ENCODE measurements around the gene RNF121.
"Not testable (repeated sequence)": the region's sequence is repeated elsewhere in the genome, so short reads cannot be mapped to it uniquely, and the experiment has no call there.

RNF121 gene

DNA sequence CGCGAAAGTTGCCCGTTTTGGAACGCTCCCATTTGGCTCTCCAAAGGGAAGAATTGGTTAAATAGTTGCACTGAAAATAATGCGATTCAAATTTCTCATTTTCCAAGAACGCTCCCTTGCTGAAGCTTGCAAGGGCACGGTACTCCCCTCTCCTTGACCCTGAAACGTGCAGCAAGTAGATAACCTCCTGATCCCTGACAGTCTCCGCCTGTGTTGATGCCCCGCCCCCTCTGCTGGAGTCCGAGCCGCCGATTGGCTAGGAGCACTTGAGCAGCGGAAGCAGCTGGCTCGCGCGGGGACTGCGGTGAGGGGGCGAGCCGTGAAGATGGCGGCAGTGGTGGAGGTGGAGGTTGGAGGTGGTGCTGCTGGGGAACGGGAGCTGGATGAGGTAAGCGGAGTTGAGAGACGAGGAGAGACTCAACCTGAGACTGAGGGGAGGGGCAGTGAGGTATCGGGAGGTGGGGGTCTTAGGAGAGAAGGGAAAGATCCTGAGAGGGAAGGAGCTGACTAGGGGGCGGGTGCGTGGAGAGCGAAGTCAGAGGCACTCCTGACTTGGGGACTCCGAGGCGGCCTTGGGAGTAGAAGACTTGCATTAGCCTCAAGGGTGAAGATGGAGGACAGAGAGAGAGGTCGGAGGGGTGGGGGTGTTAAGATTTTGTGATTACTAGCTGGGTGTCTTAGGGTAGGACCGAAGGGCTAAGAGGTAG, at the start of gene RNF121:
Gene RNF121, plus strand, starts transcription at position 310 of the 707 bp plus-strand sequence. Its CDS starts 16 bp downstream, at position 326.
- DNase-seq (ENCODE audit: low read depth) = peak; percentile 95

DNA sequence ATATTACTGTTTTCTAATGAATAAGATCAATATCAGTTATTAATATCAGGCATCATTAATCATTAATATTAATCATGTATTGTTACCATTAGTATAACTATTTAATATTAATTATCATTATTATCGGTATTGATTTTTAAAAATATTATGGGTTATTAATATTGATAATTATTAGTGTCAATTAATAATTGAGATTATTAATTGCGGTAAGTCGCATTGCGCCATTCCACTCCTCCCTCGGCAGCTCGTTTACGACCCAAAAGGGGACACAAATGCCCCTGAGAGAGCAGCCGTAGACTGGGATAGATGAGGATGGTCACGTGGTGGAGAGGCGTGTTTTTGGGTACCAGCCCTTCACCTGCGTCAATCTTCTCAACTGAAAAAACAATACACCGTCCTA, 43.0 kb upstream of the RNF121 start:
- DNase-seq (ENCODE audit: low read depth) = not testable (repeated sequence)

DNA sequence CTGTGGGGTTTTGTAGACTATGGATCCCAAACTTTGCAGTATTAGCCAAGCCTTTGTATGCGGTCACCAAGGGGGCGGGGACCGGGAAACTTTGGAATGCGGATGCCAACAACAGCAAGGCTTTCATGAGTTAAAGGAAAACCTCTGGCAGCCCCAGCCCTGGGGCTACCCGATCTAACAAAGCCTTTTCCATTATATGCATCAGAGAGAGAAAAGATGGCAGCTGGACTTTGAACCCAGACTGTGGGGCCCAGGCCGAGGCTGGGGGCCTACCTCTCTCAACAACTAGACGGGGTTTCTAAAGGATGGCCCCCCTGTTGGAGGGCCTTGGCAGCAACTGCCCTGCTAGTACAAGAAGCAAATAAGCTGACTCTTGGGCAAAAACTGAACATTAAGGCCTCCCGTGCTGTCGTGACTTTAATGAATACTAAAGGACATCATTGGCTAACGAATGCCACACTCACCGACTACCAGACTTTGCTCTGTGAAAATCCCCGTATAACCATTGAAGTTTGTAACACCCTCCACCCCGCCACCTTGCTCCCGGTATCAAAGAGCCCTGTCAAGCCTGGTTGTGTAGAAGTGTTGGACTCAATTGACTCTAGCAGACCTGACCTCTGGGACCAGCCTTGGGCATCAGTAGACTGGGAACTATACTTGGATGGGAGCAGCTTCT, 40.4 kb upstream of the RNF121 start:
- DNase-seq (ENCODE audit: low read depth) = not testable (repeated sequence)

DNA sequence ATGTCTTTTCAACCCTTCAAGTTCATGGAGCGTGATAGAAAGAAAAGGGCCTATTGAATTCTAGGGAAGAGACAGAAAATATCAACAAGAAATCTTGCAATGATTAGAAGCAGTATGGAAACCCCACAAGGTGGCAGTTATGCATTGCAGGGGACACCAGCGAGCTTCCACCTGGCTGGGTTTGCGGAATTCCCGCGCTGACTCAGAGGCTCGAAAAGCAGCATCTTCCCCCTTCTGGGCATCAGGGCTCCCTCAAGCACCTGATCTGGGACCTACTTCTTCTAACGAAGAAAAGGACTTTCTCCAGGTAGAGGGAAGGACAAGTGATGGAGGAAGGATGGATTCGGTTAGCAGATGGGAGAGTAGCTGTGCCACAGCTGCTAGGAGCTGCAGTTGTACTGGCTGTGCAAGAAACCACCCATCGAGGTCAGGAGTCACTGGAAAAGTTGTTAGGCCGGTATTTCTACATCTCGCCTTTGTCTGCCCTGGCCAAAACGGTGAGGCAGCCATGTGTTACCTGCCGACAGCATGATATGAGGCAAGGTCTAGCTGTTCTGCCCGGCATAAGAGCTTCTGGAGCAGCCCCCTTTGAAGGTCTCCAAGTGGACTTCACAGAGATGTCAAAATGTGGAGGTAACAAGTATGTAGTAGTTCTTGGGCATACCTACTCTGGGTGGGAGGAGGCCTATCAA, 39.5 kb upstream of the RNF121 start:
- not testable (repeated sequence) for DNase-seq (ENCODE audit: low read depth)

DNA sequence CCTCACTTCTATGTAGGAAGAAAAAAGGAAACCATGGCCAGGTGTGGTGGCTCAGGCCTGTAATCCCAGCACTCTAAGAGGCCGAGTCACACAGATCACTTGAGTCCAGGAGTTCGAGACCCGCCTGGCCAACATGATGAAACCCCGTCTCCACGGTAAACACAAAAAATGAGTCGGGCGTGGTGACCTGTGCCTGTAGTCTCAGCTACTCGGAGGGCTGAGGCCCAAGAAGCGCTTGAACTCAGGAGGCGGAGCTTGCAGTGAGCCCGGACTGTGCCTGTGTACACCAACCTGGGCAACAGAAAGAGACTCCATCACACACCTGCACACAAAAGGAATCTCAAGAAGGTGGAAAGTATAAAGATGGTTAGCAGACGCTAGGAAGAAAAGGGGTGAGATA, 32.9 kb upstream of the RNF121 start:
- DNase-seq (ENCODE audit: low read depth) = no peak

DNA sequence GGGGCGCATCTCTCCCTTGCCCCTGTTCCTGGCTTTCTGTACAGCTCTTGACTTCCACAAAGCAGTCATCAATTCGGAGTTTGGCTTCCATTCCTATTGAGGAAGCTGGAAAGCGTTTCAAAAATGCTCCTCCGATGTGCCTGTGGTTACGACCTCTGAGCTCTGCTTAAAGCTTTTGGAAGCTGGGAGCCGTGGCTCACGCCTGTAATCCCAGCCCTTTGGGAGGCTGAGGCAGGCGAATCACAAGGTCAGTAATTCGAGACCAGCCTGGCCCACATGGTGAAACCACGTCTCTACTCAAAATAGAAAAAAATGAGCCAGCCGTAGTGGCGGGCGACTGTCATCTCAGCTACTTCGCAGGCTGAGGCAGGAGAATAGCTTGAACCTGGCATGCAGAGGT, 27.7 kb upstream of the RNF121 start:
- not testable (repeated sequence) for DNase-seq (ENCODE audit: low read depth)

DNA sequence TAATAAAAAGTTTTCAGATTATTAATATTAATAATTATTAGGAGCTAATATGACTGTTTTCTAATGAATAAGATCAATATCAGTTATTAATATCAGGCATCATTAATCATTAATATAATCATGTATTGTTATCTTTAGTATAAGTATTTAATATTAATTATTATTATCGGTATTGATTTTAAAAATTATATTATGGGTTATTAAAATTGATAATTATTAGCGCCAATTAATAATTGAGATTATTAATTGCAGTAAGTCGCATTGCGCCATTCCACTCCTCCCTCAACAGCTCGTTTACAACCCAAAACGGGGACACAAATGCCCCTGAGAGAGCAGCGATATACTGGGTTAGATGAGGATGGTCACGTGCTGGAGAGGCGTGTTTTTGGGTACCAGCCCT, 20.6 kb upstream of the RNF121 start:
- DNase-seq (ENCODE audit: low read depth) = no peak

DNA sequence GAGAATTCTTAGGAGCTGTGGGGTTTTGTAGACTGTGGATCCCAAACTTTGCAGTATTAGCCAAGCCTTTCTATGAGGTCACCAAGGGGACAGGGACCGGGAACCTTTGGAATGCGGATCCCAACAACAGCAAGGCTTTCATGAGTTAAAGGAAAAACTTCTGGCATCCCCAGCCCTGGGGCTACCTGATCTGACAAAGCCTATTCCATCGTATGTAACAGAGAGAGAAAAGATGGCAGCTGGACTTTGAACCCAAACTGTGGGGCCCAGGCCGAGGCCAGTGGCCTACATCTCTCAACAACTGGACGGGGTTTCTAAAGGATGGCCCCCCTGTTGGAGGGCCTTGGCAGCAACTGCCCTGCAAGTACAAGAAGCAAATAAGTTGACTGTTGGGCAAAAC, 18.1 kb upstream of the RNF121 start:
- DNase-seq (ENCODE audit: low read depth) = not testable (repeated sequence)

DNA sequence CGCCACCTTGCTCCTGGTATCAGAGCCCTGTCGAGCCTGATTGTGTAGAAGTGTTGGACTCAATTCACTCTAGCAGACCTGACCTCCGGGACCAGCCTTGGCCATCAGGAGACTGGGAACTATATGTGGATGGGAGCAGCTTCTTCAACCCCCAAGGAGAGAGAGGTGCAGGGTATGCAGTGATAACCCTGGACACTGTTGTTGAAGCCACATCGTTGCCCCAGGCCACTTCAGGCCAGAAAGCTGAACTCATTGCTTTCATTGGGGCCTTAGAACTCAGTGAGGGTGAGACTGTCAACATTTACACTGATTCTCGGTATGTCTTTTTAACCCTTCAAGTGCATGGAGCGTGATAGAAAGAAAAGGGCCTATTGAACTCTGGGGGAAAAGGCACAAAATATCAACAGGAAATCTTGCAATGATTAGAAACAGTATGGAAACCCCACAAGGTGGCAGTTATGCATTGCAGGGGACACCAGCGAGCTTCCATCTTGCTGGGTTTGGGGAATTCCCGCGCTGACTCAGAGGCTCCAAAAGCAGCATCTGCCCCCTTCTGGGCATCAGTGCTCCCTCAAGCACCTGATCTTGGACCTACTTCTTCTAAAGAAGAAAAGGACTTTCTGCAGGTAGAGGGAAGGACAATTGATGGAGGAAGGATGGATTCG, 17.4 kb upstream of the RNF121 start:
- DNase-seq (ENCODE audit: low read depth) = not testable (repeated sequence)

DNA sequence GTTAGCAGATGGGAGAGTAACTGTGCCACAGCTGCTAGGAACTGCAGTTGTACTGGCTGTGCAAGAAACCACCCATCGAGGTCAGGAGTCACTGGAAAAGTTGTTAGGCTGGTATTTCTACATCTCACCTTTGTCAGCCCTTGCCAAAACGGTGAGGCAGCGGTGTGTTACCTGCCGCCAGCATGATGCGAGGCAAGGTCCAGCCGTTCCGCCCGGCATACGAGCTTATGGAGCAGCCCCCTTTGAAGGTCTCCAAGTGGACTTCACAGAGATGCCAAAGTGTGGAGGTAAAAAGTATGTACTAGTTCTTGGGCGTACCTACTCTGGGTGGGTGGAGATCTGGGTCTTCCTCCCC, 16.9 kb upstream of the RNF121 start:
- DNase-seq (ENCODE audit: low read depth) = not testable (repeated sequence)

DNA sequence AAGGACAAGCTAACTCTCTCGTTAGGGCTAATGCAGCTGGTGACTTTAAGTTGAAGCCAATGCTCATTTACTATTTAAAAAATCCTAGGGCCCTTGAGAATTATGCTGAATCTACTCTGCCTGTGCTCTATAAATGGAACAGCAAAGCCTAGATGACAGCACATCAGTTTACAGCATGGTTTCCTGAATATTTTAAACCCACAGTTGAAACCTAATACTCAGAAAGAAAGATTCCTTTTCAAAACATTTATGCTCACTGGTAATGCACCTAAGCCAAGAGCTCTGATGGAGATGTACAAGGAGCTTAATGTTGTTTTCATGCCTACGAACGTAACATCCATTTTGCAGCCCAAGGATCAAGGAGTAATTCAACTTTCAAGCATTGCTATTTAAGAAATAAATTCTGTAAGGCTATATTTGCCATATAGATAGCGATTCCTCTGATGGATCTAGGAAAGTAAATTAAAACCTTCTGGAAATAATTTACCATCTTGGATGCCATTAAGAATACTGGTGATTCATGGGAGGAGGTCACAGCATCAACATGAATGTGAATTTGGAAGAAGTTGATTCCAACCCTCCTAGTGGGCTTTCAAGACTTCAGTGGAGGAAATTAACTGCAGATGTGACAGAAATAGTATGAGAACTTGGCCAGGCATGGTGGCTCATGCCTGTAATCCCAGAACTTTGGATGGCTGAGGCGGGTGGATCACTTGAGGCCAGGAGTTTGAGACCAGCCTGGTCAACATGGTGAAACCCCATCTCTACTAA, 14.9 kb upstream of the RNF121 start:
- no peak for DNase-seq (ENCODE audit: low read depth)

DNA sequence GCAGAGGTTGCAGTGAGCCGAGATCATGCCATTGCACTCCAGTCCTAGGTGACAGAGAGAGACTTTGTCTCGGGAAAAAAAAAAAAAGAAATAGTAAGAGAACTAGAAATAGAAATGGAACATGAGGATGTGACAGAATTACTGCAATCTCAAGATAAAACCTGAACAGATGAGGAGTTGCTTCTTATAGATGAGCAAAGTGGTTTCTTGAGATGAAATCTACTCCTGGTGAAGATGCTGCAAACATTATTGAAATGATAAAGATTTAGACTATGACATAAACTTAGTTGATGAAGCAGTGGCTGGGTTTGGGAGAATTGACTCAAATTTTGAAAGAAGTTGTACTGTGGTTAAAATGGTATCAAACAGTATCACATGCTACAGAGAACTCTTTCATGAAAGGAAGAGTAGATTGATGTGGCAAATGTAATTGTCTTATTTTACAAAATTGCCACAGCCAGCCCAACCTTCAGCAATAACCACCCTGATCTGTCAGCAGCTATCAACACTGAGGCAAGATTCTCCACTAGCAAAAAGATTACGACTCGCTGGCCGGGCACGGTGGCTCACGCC, 14.1 kb upstream of the RNF121 start:
- DNase-seq (ENCODE audit: low read depth) = no peak

DNA sequence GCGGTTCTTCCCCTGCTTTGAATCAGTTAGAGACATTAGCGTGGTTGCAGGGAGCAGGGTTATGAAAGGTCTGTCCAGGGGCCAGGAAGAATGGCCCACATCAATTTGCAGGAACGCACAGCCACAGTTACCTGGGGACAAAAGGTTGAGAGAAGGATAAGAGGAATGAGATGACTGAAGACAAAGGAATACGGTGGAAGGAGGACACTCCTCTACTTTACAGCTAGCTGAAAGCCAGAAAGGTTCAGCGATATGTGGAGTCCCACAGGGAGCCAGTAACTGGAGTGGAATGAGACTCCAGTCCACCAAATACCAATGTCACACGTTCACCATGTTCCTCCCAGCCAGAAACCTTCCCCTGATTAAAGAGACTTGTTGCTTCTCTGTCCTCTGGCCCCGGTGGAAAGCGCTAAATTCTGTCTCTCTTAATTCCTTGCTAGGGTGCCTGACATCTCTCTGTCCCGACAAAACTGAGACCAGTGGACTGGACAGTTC, 11.2 kb upstream of the RNF121 start:
- no peak for DNase-seq (ENCODE audit: low read depth)

DNA sequence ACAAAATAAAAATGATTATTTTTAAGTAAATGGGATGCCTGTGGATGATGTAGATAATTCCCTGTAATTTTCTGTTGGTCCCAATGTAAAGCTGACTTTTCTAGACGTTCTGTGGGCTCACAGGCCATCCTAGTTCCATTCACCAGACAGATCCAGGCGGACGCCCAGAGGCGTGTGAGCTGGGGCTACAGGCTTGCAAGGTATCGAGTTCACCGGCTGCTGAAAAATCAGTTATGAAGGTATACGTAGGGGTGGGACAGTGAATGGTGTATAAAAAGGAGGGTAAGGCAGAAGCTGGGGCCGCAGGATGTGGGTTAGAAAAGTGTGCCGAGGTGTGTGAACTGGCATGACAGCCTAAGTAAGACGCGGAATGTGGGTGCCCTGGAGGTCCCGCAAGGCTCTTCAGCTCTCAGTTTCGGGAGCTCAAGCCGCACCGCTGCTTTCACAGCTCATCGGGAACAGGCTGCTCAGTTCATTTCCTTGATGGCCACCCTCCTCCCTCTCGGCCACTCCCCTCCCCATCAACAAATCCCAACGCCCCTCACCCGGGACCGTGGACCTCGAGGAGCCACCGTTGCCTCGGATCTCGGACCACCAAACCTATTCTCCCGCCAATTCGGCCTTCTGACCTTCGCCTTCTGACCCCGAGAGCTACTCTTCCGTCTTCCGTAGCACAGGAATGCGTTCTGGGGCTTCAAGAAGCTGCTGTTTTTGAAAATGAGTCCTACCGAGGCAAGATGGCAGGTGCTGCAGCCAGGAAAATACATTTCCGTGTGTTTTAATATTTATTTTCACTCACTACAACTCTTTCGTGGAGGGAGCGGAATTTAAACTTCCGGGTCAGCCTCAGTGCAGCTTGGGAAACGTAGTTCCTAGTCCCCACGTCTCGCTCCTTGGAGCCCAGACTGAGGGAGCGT, 768 bp upstream of the RNF121 start, which contains the start of gene XNDC1N:
Gene XNDC1N, minus strand, starts transcription at position 775 of the 917 bp plus-strand sequence. CDS start 5,241 bp downstream, outside the sequence.
- peak; percentile 54 for DNase-seq (ENCODE audit: low read depth)

DNA sequence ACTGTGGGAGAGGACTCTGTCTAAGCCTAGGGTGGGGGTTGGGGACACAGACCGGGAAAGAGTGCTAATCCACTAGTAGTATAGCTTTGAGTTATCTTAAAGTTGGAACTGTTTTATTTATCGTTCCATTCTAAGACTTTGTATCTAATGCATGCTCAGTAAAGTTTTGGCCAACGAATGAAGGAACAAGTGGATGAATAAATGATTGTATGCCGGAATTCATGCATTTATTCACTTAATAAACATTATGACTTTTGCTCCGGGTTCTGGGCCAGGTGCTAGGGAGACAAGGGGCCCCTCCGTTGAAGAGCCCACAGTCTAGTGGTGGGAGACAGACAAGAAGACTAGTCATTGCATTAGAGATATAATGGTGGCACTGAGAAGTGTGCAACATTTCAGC, 645 bp downstream of the RNF121 start:
- no peak for DNase-seq (ENCODE audit: low read depth)

DNA sequence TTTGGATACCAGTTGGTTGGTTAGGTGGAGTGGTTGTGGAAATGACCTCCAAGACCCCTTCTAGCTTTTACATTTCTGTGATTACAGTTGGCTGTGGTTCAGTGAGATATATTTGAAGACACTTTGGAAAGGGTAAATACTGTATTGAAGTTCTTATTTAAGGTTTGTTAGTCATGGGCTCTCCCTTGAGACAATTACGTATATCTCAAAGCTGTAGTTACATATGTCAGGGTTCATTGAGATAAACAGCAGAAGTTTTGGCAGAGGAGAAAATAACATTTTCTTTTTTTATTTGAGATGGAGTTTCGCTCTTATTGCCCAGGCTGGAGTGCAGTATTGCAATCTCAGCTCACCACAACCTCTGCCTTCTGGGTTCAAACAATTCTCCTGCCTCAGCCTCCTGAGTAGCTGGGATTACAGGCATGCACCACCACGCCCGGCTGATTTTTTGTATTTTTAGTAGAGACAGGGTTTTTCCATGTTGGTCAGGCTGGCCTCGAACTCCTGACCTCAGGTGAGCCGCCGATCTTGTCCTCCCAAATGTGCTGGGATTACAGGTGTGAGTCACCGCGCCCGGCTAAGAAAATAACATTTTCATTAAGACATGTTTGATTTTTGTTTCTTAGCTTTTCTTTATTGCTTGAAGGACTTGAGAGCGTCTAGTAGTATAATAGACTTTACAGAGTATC, 1.9 kb downstream of the RNF121 start:
- no peak for DNase-seq (ENCODE audit: low read depth)

DNA sequence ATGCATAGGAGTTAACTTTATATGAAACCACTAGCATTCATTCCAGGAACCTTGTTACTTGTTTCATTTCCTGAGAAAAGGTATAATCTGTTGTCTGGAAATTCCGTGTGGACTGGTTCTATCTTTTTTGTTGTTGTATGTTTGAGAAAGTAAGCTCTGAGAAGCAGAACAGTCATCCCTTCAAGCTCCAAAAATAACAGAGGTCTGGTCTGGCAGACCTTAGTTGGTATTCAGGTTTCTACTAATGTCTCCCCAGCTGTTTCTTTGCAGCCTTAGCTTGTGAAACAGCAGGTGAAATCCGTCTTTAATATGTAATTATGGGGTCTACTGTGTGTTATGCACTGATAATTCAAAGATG, 2.4 kb downstream of the RNF121 start:
- DNase-seq (ENCODE audit: low read depth) = no peak

DNA sequence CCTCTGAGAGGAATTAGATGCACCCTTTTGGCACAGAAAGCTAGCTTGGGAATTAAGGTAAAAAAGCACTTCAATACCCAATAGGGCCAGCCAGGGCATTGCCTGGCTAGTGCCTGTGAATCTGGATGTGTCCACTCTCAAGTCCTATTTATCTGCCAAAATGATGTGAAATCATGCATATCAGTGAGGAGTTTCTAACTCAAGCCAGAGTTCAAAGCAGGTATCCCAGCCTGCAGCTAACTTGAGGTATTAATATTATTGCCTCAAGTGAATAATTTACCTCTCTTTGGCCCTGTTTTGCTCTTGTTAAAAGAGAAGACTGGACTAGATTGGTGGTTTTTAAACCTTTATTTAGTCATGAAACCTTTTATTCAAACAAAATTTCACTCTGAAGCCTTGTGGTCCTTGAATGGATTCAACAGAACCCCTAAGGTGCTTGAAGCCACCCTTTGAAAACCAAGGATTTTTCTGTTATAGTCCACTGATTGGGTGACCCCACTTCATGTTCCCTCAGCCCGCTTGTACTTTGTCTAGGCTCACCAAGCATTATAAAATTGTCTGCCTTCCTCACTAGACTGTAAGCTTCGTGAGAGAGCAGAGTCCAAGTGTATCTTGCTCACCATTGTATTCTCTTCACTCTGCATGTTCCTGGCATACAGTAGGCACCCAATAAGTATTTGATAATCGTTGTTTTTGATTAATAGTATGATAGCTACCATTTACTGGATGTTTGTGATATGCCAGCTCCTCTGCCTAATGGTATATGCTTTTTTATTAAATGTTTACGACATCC, 4.5 kb downstream of the RNF121 start:
- DNase-seq (ENCODE audit: low read depth) = no peak

DNA sequence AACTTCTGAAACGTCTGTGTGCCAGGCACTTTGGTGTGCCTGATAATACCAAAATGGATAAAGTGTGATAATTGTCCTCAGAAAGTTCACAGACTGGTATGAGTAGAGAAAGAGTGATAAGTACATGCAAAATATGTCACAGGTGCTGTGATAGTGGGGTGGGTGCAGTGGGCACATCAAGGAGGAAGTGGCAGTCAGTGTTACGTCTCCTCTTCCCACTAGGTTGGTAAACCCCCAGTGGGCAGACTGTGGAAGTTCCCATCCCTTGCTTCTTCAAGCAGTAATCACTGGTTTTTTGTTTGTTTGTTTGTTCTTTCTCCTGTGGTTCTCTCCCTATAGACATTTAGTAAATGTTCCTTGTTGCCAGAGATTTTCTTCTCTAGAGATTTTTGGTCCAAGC, 5.4 kb downstream of the RNF121 start:
- no peak for DNase-seq (ENCODE audit: low read depth)
